Measurements from ENCODE around the gene FAM25A.
"Not testable (repeated sequence)": the region's sequence is repeated elsewhere in the genome, so short reads cannot be mapped to it uniquely, and the experiment has no call there.

FAM25A gene

GRCh38 chr10:87014986-87015716, 4.9 kb upstream of the FAM25A start:
- DNase-seq: not testable (repeated sequence)

GRCh38 chr10:87018127-87018526, 2.0 kb upstream of the FAM25A start:
- DNase-seq: not testable (repeated sequence)

GRCh38 chr10:87019066-87019465, 1.0 kb upstream of the FAM25A start:
- DNase-seq: not testable (repeated sequence)

GRCh38 chr10:87019504-87019903, 590 bp upstream of the FAM25A start:
- not testable (repeated sequence) for DNase-seq

- not testable (repeated sequence) for DNase-seq
Observed at GRCh38 chr10:87025285-87025958, 5.3 kb downstream of the FAM25A start.

- not testable (repeated sequence) for DNase-seq
Observed at GRCh38 chr10:87026747-87027508, 6.8 kb downstream of the FAM25A start.

GRCh38 chr10:87030419-87030818, 10.3 kb downstream of the FAM25A start:
- DNase-seq: not testable (repeated sequence)

- DNase-seq: no peak
Observed at GRCh38 chr10:87030912-87031635, 11.0 kb downstream of the FAM25A start.

GRCh38 chr10:87036623-87037022, 16.5 kb downstream of the FAM25A start:
- DNase-seq: no peak

- DNase-seq: no peak
Observed at GRCh38 chr10:87038286-87038717, 18.2 kb downstream of the FAM25A start.

GRCh38 chr10:87038786-87039185, 18.7 kb downstream of the FAM25A start:
- no peak for DNase-seq

- not testable (repeated sequence) for DNase-seq
Observed at GRCh38 chr10:87043579-87043978, 23.5 kb downstream of the FAM25A start.

- no peak for DNase-seq
Observed at GRCh38 chr10:87045434-87045938, 25.4 kb downstream of the FAM25A start.

- DNase-seq: peak; percentile 45 to 59
Observed at GRCh38 chr10:87053111-87053510, 33.0 kb downstream of the FAM25A start.

GRCh38 chr10:87053577-87054181, 33.6 kb downstream of the FAM25A start:
- peak in 1 of 2 experiments; percentile 19 for DNase-seq

GRCh38 chr10:87054373-87055295, 34.5 kb downstream of the FAM25A start:
- no peak for DNase-seq

- no peak for DNase-seq
Observed at GRCh38 chr10:87058171-87058570, 38.1 kb downstream of the FAM25A start.

GRCh38 chr10:87059401-87059800, 39.3 kb downstream of the FAM25A start:
- no peak for DNase-seq

GRCh38 chr10:87060280-87060928, 40.3 kb downstream of the FAM25A start:
- no peak for DNase-seq

- DNase-seq: no peak
Observed at GRCh38 chr10:87064651-87065050, 44.6 kb downstream of the FAM25A start.

Measured in NCI-H1930 (cell line).